H9 (cell line): ENCODE measurements around the gene ELF3. TPM values are rescaled to one million over a fixed set of nuclear protein-coding genes. Genes with fewer than 3 reads are reported as not detected.

ENCODE experiments used
- DNase-seq: peaks from one replicate; pipeline ENCODE4 v3.0.0-alpha.2; 2017
- H2AFZ ChIP-seq: one replicate; pipeline ENCODE4 v1.6.1; 2013; ENCODE audit warnings: mild to moderate bottlenecking, low read length, control low read depth, moderate library complexity
- H2AK5ac ChIP-seq: 2 replicates; pipeline ENCODE4 v1.6.1; 2013; ENCODE audit warnings: low read length, control low read depth, mixed read lengths; ENCODE audit not compliant: insufficient read length
- H2BK120ac ChIP-seq: one replicate; pipeline ENCODE4 v1.6.1; 2013; ENCODE audit warnings: low read depth, mild to moderate bottlenecking, low read length, control low read depth, inconsistent platforms; ENCODE audit not compliant: poor library complexity, severe bottlenecking
- H2BK12ac ChIP-seq: 2 replicates; pipeline ENCODE4 v1.6.1; 2013; ENCODE audit warnings: low read length, control low read depth, mixed read lengths, low read depth; ENCODE audit not compliant: insufficient read length
- H2BK15ac ChIP-seq: 2 replicates; pipeline ENCODE4 v1.6.1; 2013; ENCODE audit warnings: low read depth, low read length, control low read depth
- H2BK20ac ChIP-seq: one replicate; pipeline ENCODE4 v1.6.1; 2013; ENCODE audit warnings: low read depth, mild to moderate bottlenecking, low read length, control low read depth, inconsistent platforms; ENCODE audit not compliant: poor library complexity, severe bottlenecking
- H2BK5ac ChIP-seq: 2 replicates; pipeline ENCODE4 v1.6.1; 2013; ENCODE audit warnings: low read length, control low read depth, mixed read lengths; ENCODE audit not compliant: insufficient read length
- H3K14ac ChIP-seq: 2 replicates; pipeline ENCODE4 v1.6.1; 2013; ENCODE audit warnings: low read length, control low read depth; ENCODE audit not compliant: insufficient read depth
- H3K18ac ChIP-seq: 2 replicates; pipeline ENCODE4 v1.6.1; 2013; ENCODE audit warnings: low read depth, mild to moderate bottlenecking, mixed read lengths, low read length, control low read depth; ENCODE audit not compliant: insufficient read length
- H3K23ac ChIP-seq: 2 replicates; pipeline ENCODE4 v1.6.1; 2013; ENCODE audit warnings: low read length, control low read depth, mixed read lengths, low read depth; ENCODE audit not compliant: insufficient read length
- H3K23me2 ChIP-seq: 2 replicates; pipeline ENCODE4 v1.6.1; 2013; ENCODE audit warnings: low read depth, mild to moderate bottlenecking, mixed read lengths, low read length, control low read depth; ENCODE audit not compliant: insufficient read length, poor library complexity, severe bottlenecking
- H3K27ac ChIP-seq: 2 replicates; pipeline ENCODE4 v1.5.1; 2013; ENCODE audit warnings: low read length, control low read depth, mixed read lengths, low read depth; ENCODE audit not compliant: insufficient read length
- H3K27me3 ChIP-seq: 2 replicates; pipeline ENCODE4 v1.6.1; 2013; ENCODE audit warnings: low read length, control low read depth, inconsistent platforms; ENCODE audit not compliant: insufficient read depth
- H3K4ac ChIP-seq: 2 replicates; pipeline ENCODE4 v1.6.1; 2013; ENCODE audit warnings: low read depth, mild to moderate bottlenecking, control low read depth, inconsistent platforms, low read length, moderate library complexity
- H3K4me1 ChIP-seq: 2 replicates; pipeline ENCODE4 v1.6.1; 2013; ENCODE audit warnings: low read length, control low read depth, inconsistent platforms; ENCODE audit not compliant: insufficient read depth
- H3K4me2 ChIP-seq: 2 replicates; pipeline ENCODE4 v1.6.1; 2013; ENCODE audit warnings: low read length, control low read depth, mixed read lengths; ENCODE audit not compliant: insufficient read length, insufficient read depth
- H3K56ac ChIP-seq: 2 replicates; pipeline ENCODE4 v1.6.1; 2013; ENCODE audit warnings: low read depth, mild to moderate bottlenecking, mixed read lengths, low read length, control low read depth; ENCODE audit not compliant: insufficient read length
- H3K79me1 ChIP-seq: 2 replicates; pipeline ENCODE4 v1.6.1; 2013; ENCODE audit warnings: low read depth, mild to moderate bottlenecking, moderate library complexity, low read length, control low read depth, inconsistent platforms; ENCODE audit not compliant: insufficient read depth, poor library complexity, severe bottlenecking
- H3K79me2 ChIP-seq: 2 replicates; pipeline ENCODE4 v1.6.1; 2013; ENCODE audit warnings: low read length, control low read depth, inconsistent platforms; ENCODE audit not compliant: insufficient read depth
- H3K9ac ChIP-seq: 2 replicates; pipeline ENCODE4 v1.6.1; 2013; ENCODE audit warnings: low read length, control low read depth, mixed read lengths; ENCODE audit not compliant: insufficient read length; ENCODE audit errors: extremely low read depth
- H3K9me3 ChIP-seq: one replicate; pipeline ENCODE4 v1.6.1; 2013; ENCODE audit warnings: low read depth, low read length, inconsistent platforms; ENCODE audit not compliant: control insufficient read depth
- H3T11ph ChIP-seq: one replicate; pipeline ENCODE4 v1.6.1; 2013; ENCODE audit warnings: mild to moderate bottlenecking, low read length, control low read depth, inconsistent platforms
- H4K20me1 ChIP-seq: one replicate; pipeline ENCODE4 v1.6.1; 2013; ENCODE audit not compliant: control insufficient read depth, insufficient read length, insufficient read depth
- H4K5ac ChIP-seq: 2 replicates; pipeline ENCODE4 v1.6.1; 2013; ENCODE audit warnings: low read depth, mild to moderate bottlenecking, mixed read lengths, low read length, control low read depth; ENCODE audit not compliant: insufficient read length
- H4K8ac ChIP-seq: replicated peaks from 2 replicates; pipeline ENCODE4 v1.6.1; 2013; ENCODE audit warnings: low read length, control low read depth, mixed read lengths, low read depth; ENCODE audit not compliant: insufficient read length
- H4K91ac ChIP-seq: 2 replicates; pipeline ENCODE4 v1.6.1; 2013; ENCODE audit warnings: low read depth, mild to moderate bottlenecking, moderate library complexity, mixed read lengths, low read length, control low read depth; ENCODE audit not compliant: insufficient read length
- H3K27ac Mint-ChIP-seq, 3 experiments: 2 replicates in 2 of 3; 3 replicates in 1 of 3; pipeline ENCODE4 v1.8.0; 2020 to 2021; ENCODE audit warnings: mixed read lengths in 3 of 3, mild to moderate bottlenecking in 1 of 3, moderate library complexity in 1 of 3
- H3K27me3 Mint-ChIP-seq: 2 replicates; pipeline ENCODE4 v1.8.0; 2021; ENCODE audit warnings: low read depth, mild to moderate bottlenecking, moderate library complexity, mixed read lengths
- H3K36me3 Mint-ChIP-seq, 3 experiments: 2 replicates in 2 of 3; 3 replicates in 1 of 3; pipeline ENCODE4 v1.8.0; 2020 to 2021; ENCODE audit warnings: low read depth in 3 of 3, mixed read lengths in 3 of 3; ENCODE audit not compliant: insufficient read depth in 1 of 3
- H3K4me1 Mint-ChIP-seq, 2 experiments: 2 replicates each; pipeline ENCODE4 v1.8.0; 2020; ENCODE audit warnings: mixed read lengths in 2 of 2
- H3K4me3 Mint-ChIP-seq, 2 experiments: 2 replicates in 1 of 2; 3 replicates in 1 of 2; pipeline ENCODE4 v1.8.0; 2020 to 2021; ENCODE audit warnings: mild to moderate bottlenecking in 2 of 2, mixed read lengths in 2 of 2, moderate library complexity in 1 of 2
- H3K9me3 Mint-ChIP-seq, 2 experiments: 2 replicates in 1 of 2; 3 replicates in 1 of 2; pipeline ENCODE4 v1.8.0; 2020; ENCODE audit warnings: mild to moderate bottlenecking in 2 of 2, mixed read lengths in 2 of 2, moderate library complexity in 1 of 2
- CTCF ChIP-seq: fragments of 200-600 bp; sonication (generic); conservative IDR thresholded peaks from 3 replicates; pipeline ENCODE4 v1.8.0; 2021; ENCODE audit warnings: antibody characterized with exemption, mild to moderate bottlenecking
- WGBS: extraction: QIAGEN DNeasy Blood & Tissue Kit; methylation state at CpG from one replicate; pipeline ENCODE4 v1.1.7; 2013; ENCODE audit warnings: missing lambda C conversion rate, low lambda C conversion rate, mixed read lengths; ENCODE audit not compliant: insufficient read length; ENCODE audit errors: extremely low coverage; 5-methylcytosine and 5-hydroxymethylcytosine counted together
- total RNA-seq: library from RNA; stranded (reverse); gene quantifications from 2 replicates; pipeline ENCODE4 v1.2.1, GENCODE V29; 2021

The ELF3 gene
- total RNA-seq, 1 experiment from 2014 or later: 10.4 TPM

GRCh38 chr1:202031796-202032195 is 21.4 kb downstream of the ELF3 start:
- no peak overlapping the region for H3K27ac ChIP-seq
- Mint-ChIP-seq H3K27me3 (no peaks in the 10 kb centered on the region), H3K4me3 (no peak overlapping the region), H3K36me3 (peaks cover 0 to 4% (median 0%) of the 10 kb centered on the region in 3 experiments; a peak in 1 of 7 replicates), H3K4me1 (peaks cover 5 to 10% of the 10 kb centered on the region in 2 experiments), H3K9me3 (peaks cover 0 to 3% of the 10 kb centered on the region in 2 experiments; a peak in 2 of 5 replicates), H3K27ac (peak overlapping the region in 2 of 3 experiments; percentile 4 to 52; a peak in 1 of 7 replicates)
- H4K8ac ChIP-seq: no peak overlapping the region
- no peaks in the 10 kb centered on the region for H3K27me3 ChIP-seq
- no peak overlapping the region for H2BK15ac ChIP-seq
- no peak overlapping the region for H2AFZ ChIP-seq
- no peak overlapping the region for H4K5ac ChIP-seq
- WGBS: no CpG with 5 or more reads among the region's 4 CpGs
- no peaks in the 10 kb centered on the region for H4K20me1 ChIP-seq
- DNase-seq: no peak
- no peaks in the 10 kb centered on the region for H3K23me2 ChIP-seq
- H3K14ac ChIP-seq: no peak overlapping the region
- TF ChIP-seq CTCF: no peak
- no peak overlapping the region for H3K4me2 ChIP-seq
- H3K9ac ChIP-seq: no peak overlapping the region
- no peak overlapping the region for H3K56ac ChIP-seq
- no peaks in the 10 kb centered on the region for H3K79me2 ChIP-seq
- H3K9me3 ChIP-seq: no peaks in the 10 kb centered on the region
- no peak overlapping the region for H3T11ph ChIP-seq
- H2BK120ac ChIP-seq: no peak overlapping the region
- H2BK12ac ChIP-seq: no peak overlapping the region
- no peak overlapping the region for H3K23ac ChIP-seq
- no peak overlapping the region for H3K18ac ChIP-seq
- no peak overlapping the region for H3K4ac ChIP-seq
- H2BK5ac ChIP-seq: no peak overlapping the region
- no peaks in the 10 kb centered on the region; the same call in 1 of the 2 replicates for H3K4me1 ChIP-seq
- no peak overlapping the region for H2BK20ac ChIP-seq
- no peak overlapping the region for H2AK5ac ChIP-seq
- H4K91ac ChIP-seq: no peak overlapping the region
- H3K79me1 ChIP-seq: no peaks in the 10 kb centered on the region
